Endometrial microvascular endothelial cells (primary cell): ENCODE results near the gene MUC12. TPM values are rescaled to one million over a fixed set of nuclear protein-coding genes. Genes with fewer than 3 reads are reported as not detected.
"Not testable (repeated sequence)": the region's sequence is repeated elsewhere in the genome, so short reads cannot be mapped to it uniquely, and the experiment has no call there.

Experiments
- in situ Hi-C: cut with HindIII; loops from 2 replicates; pipeline ENCODE4 v1.10.0; 2017; ENCODE audit warnings: low sequenced_read_pairs, low pct_unique_long_range_greater_than_20kb; ENCODE audit errors: inconsistent ontology term
- total RNA-seq: library from RNA; depleted of rRNA; stranded (reverse); fragments of >200 nt; gene quantifications from one replicate; pipeline ENCODE4 v1.2.3, GENCODE V29; 2015; ENCODE audit errors: inconsistent ontology term

MUC12 gene, protein sequence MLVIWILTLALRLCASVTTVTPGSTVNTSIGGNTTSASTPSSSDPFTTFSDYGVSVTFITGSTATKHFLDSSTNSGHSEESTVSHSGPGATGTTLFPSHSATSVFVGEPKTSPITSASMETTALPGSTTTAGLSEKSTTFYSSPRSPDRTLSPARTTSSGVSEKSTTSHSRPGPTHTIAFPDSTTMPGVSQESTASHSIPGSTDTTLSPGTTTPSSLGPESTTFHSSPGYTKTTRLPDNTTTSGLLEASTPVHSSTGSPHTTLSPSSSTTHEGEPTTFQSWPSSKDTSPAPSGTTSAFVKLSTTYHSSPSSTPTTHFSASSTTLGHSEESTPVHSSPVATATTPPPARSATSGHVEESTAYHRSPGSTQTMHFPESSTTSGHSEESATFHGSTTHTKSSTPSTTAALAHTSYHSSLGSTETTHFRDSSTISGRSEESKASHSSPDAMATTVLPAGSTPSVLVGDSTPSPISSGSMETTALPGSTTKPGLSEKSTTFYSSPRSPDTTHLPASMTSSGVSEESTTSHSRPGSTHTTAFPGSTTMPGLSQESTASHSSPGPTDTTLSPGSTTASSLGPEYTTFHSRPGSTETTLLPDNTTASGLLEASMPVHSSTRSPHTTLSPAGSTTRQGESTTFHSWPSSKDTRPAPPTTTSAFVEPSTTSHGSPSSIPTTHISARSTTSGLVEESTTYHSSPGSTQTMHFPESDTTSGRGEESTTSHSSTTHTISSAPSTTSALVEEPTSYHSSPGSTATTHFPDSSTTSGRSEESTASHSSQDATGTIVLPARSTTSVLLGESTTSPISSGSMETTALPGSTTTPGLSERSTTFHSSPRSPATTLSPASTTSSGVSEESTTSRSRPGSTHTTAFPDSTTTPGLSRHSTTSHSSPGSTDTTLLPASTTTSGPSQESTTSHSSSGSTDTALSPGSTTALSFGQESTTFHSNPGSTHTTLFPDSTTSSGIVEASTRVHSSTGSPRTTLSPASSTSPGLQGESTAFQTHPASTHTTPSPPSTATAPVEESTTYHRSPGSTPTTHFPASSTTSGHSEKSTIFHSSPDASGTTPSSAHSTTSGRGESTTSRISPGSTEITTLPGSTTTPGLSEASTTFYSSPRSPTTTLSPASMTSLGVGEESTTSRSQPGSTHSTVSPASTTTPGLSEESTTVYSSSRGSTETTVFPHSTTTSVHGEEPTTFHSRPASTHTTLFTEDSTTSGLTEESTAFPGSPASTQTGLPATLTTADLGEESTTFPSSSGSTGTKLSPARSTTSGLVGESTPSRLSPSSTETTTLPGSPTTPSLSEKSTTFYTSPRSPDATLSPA (N-terminal part only)
- total RNA-seq = not detected

DNA sequence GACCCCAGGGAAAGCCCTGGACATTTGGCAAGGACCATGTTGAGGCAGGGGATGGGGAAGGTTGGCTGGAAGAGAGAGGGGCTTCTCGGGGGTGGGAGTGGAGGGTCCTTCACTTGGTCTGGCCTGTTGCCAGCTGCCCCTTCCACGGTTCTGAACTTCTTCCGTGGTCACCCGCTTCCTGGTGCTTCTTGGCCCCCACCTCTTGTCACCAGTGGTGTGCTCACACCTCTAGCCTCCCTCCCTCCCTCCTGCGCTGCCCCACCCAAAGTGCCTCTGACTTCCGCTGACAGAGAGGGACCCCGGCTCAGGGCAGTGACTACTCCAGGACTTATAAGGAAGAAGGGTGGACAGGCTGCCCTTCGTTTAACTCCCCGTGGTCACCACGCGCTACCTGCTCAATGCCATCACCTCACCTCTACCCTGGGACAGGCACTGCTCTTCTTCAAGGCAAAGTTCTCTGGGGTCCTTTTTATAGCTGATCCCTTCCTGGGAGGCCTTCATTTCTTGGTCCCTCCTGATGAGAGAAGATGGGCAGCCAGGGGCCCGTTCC, at the start of gene MUC12:
Gene MUC12, plus strand, starts transcription at position 500 of the 550 bp plus-strand sequence. CDS start 58 bp downstream, outside the sequence.
- in situ Hi-C loops = no loop called here

DNA sequence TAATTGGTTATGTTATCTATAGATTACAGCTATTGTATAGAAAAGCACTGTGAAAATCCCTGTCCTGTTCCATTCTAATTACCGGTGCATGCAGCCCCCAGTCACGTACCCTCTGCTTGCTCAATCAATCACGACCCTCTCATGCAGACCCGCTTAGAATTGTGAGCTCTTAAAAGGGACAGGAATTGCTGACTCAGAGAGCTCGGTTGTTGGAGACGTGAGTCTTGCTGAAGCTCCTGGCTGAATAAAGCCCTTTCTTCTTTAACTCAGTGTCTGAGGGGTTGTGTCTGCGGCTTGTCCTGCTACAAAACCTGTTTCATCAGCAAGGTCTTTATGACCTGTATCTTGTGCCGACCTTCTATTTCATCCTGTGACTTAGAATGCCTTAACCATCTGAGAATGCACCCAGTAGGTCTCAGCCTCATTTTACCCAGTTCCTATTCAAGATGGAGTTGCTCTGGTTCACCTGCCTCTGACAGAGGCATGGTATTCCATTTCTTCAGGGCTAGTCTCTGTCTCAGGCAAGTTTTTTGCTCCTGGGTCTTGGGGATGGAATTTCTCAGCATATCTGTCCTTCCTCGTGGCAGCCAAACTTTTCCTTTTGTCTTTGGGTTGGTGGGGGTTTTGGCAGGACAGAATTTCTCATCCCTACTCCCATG, 49.5 kb upstream of the MUC12 start:
- in situ Hi-C loops = not testable (repeated sequence)

DNA sequence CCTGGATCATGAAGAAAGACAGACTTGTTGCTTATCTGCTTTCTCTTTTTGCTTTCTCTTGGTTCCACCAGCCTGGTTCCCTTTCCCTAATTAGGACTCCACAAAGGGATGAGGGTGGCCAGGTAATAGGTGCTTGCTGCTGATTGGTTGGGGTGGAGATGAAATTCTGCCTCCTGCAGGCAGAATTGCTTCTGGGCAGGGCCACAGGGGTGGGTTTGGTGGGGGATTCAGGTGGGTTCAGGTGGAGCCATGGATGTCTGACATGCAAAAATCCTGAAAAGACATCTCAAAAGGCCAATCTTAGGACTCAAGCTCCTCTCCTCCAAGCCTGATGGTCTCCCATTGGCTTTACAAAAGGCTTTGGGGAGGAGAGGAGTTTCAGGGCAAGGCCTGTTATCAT, 48.3 kb upstream of the MUC12 start:
- in situ Hi-C loops = no loop called here

DNA sequence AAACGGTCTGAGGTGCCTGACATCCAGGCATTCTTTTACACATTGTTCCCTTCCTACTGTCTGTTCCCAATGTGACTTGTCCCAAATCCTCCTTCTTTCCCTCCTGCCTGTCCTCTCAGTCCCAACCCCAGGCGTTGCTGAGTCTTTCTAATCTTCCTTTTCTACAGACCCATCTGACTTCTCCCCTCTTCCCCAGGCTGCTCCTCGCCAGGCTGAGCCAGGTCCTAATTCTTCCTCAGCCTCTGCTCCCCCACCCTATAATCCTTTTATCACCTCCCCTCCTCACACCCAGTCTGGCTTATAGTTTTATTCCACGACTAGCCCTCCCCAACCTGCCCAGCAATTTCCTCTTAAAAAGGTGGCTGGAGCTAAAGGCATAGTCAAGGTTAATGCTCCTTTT, 45.7 kb upstream of the MUC12 start:
- in situ Hi-C loops = not testable (repeated sequence)

DNA sequence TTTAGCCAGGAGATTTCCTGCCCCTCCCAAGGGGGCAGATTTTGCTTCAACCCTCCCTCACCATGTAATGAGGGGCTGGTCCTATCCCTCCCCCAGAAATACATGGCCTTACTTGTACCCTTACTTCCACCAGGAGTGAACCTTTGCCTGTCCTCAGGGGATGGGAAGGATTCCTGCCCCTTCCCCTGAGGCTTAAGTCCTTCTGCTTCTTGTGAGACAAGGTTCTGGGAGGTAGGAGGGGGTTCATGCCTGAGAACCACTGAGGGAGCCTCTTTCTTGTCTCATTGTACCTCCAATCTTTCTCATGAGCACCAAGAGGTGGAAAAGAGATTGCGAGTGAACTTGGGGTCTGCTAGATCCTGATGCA, 39.6 kb upstream of the MUC12 start:
- in situ Hi-C loops = no loop called here

DNA sequence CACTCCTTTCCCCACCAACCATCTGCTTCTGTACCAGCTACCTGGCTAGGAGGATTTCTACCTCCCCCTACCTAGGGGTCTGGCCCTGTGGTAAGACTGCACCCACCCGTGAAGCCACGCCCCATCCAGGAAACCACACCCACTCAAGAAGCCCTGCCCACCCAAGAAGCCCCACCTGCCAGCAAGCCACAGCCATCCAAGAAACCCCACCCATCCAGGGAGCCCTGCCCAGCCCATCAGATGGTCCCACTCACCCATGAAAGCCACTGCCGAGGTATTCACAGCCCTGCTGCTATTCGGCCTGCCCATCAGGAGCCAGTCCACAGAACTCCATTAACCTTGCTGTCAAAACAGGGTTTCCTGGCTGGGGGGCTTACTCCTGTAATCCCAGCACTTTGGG, 35.6 kb upstream of the MUC12 start:
- in situ Hi-C loops = no loop called here

DNA sequence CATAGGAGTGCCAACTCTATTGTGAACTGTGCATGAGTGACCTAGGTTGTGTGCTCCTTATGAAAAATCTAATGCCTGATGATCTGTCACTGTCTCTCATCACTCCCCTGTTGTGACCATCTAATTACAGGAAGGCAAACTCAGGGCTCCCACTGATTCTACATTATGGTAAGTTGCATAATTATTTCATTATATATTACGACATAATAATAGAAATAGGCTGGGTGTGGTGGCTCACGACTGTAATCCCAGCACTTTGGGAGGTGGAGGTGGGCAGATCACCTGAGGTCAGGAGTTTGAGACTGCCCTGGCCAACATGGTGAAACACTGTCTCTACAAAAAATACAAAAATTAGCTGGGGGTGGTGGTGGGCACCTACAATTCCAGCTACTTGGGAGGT, 34.0 kb upstream of the MUC12 start:
- in situ Hi-C loops = not testable (repeated sequence)

DNA sequence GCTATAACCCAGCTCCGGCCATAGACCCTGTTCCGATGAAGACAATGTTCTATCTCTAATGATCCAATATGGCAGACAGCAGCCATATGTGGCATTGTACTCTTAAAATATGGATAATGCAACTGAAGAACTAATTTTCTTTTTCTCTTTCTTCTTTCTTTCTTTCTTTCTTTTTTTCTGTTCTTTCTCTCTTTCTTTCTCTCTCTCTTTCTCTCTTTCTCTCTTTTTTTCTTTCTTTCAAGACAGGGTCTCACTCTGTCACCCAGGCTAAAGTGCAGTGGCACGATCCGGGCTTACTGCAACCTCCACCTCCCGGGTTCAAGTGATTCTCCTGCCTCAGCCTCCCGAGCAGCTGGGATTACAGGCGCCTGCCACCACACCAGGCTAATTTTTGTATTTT, 33.2 kb upstream of the MUC12 start:
- in situ Hi-C loops = not testable (repeated sequence)

DNA sequence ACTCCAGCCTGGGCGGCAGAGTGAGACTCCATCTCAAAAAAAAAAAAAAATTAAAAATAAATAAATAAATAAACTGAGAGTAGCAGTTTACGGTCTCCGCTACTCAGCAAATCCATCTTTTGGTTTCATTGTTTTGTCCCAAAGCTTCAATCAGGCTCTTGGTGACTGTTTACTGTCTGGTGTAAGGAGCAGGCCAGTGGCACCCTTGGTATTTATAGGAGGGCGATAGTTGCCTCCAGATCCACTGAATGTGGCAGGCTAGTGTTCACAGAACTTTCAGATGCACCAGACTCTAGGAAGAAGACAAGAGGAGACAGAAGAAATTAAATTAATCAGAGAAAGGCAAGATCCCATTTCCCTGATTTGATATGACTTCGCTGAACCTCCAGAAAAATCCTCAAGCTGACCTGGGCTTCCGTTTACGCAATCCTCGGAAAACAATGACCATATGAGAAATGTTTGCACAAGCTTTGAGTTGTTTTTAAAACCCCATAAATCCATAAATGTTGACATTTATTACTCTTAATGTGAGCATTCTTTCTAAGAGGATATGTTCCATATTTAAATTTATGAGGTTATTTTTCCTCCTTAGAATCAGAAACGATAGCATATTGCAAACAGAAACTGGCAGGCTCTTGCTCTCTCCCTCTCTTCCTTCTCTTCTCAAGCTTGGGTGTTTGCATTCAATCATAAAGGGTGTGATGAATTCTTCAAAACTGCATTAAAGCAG, 27.2 kb upstream of the MUC12 start:
- in situ Hi-C loops = no loop called here

DNA sequence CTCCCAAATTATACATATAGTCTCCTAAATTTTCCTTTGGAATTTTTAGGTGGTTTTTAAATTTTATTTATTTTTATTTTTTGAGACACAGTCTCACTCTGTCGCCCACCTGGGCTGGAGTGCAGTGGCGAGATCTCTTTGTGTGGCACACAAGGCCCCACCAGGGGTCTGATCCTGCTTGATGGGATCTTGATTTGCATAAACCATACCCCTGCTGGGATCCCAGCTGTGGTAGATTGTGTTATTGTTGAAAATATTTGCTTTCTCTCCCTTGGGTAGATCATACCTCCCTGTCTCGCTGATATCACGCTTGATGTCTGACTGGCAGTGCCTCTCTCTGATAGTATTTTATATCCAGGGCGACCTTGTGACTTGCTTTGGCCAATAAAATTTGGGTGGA, 25.7 kb upstream of the MUC12 start:
- in situ Hi-C loops = no loop called here

DNA sequence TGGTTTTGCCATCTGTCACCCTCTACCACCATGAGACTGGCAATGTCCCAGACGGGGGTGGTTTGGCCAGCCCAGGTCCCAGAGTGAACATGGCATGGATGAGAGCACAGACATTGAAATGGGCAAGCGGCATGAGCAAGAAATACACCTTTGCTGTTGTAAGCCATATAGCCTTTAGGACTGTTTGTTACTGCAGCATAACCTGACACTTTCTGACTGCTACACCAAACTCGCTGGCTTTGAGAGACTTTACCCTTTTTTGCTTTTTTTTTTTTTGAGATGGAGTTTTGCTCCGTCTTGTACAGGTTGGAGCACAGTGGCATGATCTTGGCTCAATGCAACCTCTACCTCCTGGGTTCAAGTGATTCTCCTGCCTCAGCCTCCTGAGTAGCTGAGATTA, 25.2 kb upstream of the MUC12 start:
- in situ Hi-C loops = no loop called here

DNA sequence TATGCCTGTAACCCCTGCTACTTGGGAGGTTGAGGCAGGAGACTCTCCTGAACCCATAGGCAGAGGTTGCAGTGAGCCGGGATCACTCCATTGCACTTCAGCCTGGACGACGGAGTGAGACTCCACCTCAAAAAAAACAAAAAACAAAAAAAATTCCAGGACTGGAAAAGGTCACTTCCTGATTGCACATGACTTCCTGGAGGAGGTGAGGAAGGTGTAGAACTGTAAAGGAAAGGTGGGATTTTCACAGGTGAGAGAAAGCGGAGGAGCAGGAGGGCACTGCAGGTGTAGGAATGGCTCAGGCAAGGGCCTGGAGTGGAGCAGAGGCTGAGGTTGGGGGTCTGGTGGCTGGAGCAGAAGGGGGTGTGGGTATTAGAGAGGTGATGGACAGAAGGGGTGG, 23.3 kb upstream of the MUC12 start:
- in situ Hi-C loops = no loop called here

DNA sequence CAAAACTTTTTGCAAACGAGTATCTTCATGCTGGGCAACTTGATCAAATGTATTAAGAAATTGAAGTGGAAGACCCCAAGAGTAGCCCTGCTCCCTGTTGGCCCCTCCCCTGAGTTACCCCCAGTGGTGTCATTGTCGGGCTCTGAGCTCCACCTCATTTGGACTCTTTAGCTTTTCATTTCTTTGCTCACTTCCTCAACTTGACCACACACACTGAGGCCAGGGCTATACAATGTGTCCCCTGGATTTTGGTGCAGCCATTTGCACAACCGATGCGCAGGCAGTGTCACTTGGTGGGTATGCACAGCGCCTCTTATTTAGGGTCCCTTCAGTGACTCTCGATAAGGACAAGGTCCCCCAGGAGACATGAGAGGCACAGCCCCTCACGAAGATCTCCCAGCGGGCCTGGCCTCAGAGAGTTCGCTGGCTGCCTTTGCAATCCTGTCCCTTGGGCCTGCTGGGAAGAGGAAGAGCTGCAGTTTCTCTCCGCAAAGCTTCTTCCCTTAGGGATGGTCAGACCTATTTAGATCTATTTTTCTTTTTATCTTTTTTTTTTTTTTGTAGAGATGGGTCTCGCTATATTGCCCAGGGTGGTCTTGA, 22.5 kb upstream of the MUC12 start:
- in situ Hi-C loops = no loop called here

DNA sequence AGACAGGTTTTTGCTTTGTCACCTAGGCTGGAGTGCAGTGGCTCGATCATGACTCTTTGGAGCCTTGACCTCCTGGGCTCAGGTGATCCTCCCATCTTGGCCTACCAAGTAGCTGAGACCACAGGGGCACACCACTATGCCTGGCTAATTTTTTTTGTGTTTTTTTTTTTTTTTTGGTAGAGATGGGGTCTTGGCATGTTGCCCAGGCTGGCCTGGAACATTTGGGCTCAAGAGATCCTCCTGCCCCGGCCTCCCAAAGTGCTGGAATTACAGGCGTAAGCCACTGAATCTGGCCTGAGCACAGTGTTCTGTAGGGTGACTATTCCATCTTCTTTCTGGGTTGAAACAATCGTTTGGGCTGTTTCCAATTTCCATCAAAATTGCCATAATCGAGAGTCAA, 21.6 kb upstream of the MUC12 start:
- in situ Hi-C loops = no loop called here

DNA sequence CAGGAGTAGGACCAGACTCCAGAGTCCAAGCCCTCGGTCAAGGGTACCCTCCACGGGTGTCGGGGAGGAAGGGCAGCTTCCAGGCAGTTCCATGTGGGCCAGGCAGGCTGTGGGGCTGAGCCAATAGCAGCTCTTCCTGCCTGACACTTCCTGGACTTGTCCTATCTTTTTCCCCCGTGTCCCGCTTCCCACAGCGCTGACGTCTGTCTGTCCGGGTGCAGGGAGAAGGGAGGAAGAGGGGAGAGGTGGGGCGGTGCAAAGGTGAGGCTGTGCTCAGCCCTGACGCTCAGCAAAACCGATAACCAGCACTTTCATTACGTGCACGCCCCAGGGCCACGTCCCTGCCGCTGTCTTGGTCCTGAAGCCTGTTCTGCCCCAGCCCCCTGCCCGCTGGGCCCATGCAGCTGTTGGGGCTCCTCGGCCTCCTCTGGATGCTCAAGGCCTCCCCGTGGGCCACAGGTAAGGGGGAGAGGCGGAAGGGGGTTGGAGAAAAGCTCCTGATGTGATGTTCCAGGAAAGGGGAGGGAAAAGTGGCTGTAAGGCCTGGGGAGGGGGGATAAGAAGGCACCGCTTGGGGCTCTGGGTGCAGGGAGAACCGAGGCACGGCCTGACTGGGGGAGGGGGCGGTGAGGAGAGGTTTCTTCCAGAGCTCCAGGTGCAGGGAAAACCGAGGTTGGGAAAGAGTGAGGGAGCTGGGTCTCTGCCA, 20.0 kb upstream of the MUC12 start, which contains the start of gene MUC3A:
Gene MUC3A, plus strand, starts transcription at position 308 of the 706 bp plus-strand sequence. Its CDS starts 91 bp downstream, at position 399.
- in situ Hi-C loops = no loop called here

DNA sequence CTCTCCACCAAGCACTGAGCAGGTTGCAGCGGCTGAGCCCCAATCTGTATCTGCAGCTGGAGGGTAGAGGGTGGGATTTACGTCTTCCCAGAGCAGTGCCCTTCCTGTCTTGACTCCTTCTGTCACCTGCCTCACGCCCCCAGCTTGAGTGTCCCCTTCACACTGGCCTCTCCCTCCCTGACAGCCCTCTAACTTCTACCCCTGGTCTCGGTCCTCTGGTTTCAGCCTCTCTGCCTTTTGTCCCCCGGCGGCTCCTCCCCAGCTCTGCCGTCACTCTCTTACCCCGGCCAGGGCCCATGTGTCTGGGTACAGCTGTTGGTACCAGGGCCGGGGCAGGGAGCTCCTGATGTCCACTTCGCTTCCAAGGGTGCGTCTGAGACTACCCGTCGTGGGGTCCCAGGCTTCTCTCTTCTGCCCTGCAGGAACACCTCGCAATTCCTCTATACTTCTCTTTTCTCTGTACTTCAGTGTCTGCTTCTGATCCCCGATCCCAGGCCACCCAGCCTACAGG, 19.4 kb upstream of the MUC12 start:
- in situ Hi-C loops = no loop called here

DNA sequence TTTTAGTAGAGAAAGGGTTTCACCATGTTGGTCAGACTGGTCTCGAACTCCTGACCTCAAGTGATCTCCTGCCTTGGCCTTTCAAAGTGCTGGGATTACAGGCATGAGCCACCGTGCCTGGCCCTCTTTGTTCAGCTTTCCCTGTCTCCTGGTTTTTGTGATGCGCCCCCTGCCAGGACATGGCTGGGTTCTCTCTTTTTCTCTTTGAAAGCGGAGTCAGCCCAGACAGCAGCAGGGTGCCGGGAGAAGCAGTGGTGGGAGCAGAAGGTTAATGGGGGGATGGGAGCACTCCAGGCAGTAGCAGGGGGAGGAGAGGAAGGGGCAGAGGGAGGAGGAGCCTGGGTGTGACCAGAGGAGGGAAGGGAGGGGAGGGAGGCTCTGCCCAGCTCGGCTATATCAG, 18.2 kb upstream of the MUC12 start:
- in situ Hi-C loops = no loop called here
